ENCODE data around the gene SLC47A2. TPM values are rescaled to one million over a fixed set of nuclear protein-coding genes. Genes with fewer than 3 reads are reported as not detected.

The SLC47A2 gene

DNA sequence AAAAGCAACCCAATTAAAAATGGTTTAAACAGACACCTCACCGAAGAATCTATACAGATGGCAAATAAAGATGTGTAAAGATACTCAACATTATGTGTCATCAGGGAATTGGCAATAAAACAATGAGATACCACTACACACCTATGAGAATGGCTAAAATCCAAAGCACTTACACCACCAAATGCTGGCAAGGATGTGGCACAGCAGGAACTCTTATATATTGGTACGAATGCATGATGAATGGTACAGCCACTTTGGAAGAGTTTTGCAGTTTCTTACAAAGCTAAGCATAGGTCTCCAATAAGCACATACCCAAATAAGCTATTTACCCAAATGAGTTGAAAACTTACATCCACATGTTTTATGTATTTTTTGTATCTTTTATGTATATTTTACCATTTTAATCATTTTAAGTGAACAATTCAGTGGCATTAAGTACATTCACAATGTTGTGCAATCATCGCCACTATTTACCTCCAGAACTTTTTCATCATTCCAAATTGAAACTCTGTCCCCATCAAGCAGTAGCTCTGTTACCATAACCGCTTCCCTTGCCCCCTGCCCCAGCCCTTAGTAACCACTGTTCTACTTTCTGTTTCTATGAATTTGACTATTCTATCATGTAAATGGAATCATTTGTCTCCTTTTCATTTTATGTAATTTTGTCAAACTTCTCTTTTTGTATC is 74.6 kb downstream of the SLC47A2 start:
- H3K4me2 ChIP-seq (ENCODE audit: low read length): no peak overlapping the region
- H3K4me3 ChIP-seq (ENCODE audit: low read length): no peak overlapping the region
- no peak overlapping the region for H3K9ac ChIP-seq (ENCODE audit: low read depth, low read length)
- H3K9me3 ChIP-seq (replicated peaks; ENCODE audit: low read length): no peaks in the 10 kb centered on the region
- no peaks in the 10 kb centered on the region for H3K36me3 ChIP-seq (ENCODE audit: insufficient read depth, low read length)
- peaks cover 10% of the 10 kb centered on the region for H3K4me1 ChIP-seq (ENCODE audit: control insufficient read depth, insufficient read depth, low read length)
- H3K27me3 ChIP-seq (ENCODE audit: control insufficient read depth, insufficient read depth, low read length): peaks cover 19% of the 10 kb centered on the region

DNA sequence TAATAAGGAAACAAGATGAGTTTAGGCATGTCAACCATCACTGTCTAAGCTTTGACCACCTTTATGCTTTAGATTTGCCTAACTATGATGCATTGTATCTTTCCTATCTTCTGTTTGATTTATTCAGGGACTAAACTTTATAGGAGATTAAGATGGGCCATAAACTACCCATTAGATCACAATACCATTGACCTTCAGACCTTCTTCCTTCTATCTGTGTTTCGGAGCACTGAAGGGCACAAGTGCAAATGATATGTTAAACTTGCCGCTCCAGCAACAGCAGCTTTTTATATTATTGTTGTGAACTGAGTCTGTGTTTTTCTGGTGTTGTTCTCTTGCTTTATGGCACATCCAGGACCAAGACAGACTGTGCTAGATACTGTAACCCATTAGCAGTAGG is 84.5 kb downstream of the SLC47A2 start:
- H3K4me3 ChIP-seq (ENCODE audit: low read length): no peak overlapping the region
- H3K27me3 ChIP-seq (ENCODE audit: control insufficient read depth, insufficient read depth, low read length): no peaks in the 10 kb centered on the region
- no peaks in the 10 kb centered on the region for H3K9me3 ChIP-seq (replicated peaks; ENCODE audit: low read length)
- H3K9ac ChIP-seq (ENCODE audit: low read depth, low read length): no peak overlapping the region
- no peak overlapping the region for H3K4me2 ChIP-seq (ENCODE audit: low read length)
- peaks cover 21% of the 10 kb centered on the region for H3K4me1 ChIP-seq (ENCODE audit: control insufficient read depth, insufficient read depth, low read length)
- H3K36me3 ChIP-seq (ENCODE audit: insufficient read depth, low read length): no peaks in the 10 kb centered on the region

- no peak overlapping the region for H3K4me3 ChIP-seq (ENCODE audit: low read length)
- no peak overlapping the region for H3K9ac ChIP-seq (ENCODE audit: low read depth, low read length)
- H3K9me3 ChIP-seq (replicated peaks; ENCODE audit: low read length): no peaks in the 10 kb centered on the region
- H3K27me3 ChIP-seq (ENCODE audit: control insufficient read depth, insufficient read depth, low read length): no peaks in the 10 kb centered on the region
- peak overlapping the region; percentile 40 for H3K4me2 ChIP-seq (ENCODE audit: low read length)
- H3K36me3 ChIP-seq (ENCODE audit: insufficient read depth, low read length): no peaks in the 10 kb centered on the region
- peaks cover 21% of the 10 kb centered on the region for H3K4me1 ChIP-seq (ENCODE audit: control insufficient read depth, insufficient read depth, low read length)
Observed at GRCh38 chr17:19630661-19631060, 85.7 kb downstream of the SLC47A2 start.

GRCh38 chr17:19630035-19630434 is 86.3 kb downstream of the SLC47A2 start:
- Histone ChIP-seq H3K9me3 (replicated peaks; ENCODE audit: low read length) (no peaks in the 10 kb centered on the region), H3K4me3 (ENCODE audit: low read length) (no peak overlapping the region), H3K27me3 (ENCODE audit: control insufficient read depth, insufficient read depth, low read length) (peaks cover 3% of the 10 kb centered on the region), H3K9ac (ENCODE audit: low read depth, low read length) (no peak overlapping the region), H3K4me2 (ENCODE audit: low read length) (no peak overlapping the region), H3K4me1 (ENCODE audit: control insufficient read depth, insufficient read depth, low read length) (peaks cover 21% of the 10 kb centered on the region), H3K36me3 (ENCODE audit: insufficient read depth, low read length) (no peaks in the 10 kb centered on the region)

GRCh38 chr17:19629449-19629848 is 86.9 kb downstream of the SLC47A2 start:
- no peak overlapping the region for H3K4me2 ChIP-seq (ENCODE audit: low read length)
- H3K27me3 ChIP-seq (ENCODE audit: control insufficient read depth, insufficient read depth, low read length): peaks cover 4% of the 10 kb centered on the region
- H3K4me3 ChIP-seq (ENCODE audit: low read length): no peak overlapping the region
- H3K9ac ChIP-seq (ENCODE audit: low read depth, low read length): no peak overlapping the region
- H3K4me1 ChIP-seq (ENCODE audit: control insufficient read depth, insufficient read depth, low read length): peaks cover 21% of the 10 kb centered on the region
- no peaks in the 10 kb centered on the region for H3K9me3 ChIP-seq (replicated peaks; ENCODE audit: low read length)
- no peaks in the 10 kb centered on the region for H3K36me3 ChIP-seq (ENCODE audit: insufficient read depth, low read length)

Small RNA genes within 50 kb of the gene (small RNA-seq; reads per million reads assigned to genes)
- gene RF00322: not detected
